Brain microvascular endothelial cell (primary cell): ENCODE results near the gene PCNT.

Experiments used
- DNase-seq: peaks from one replicate; pipeline ENCODE4 v3.0.0-alpha.2; 2020
- H3K27ac ChIP-seq: fragments of 250-450 bp; sonication (Bioruptor Pico); 2 replicates; pipeline ENCODE4 v1.5.1; 2020; ENCODE audit warnings: mild to moderate bottlenecking, moderate library complexity
- H3K27me3 ChIP-seq: fragments of 250-450 bp; sonication (Bioruptor Pico); replicated peaks from 2 replicates; pipeline ENCODE4 v1.5.1; 2020; ENCODE audit warnings: mild to moderate bottlenecking
- H3K36me3 ChIP-seq: fragments of 250-450 bp; sonication (Bioruptor Pico); replicated peaks from 2 replicates; pipeline ENCODE4 v1.5.1; 2020; ENCODE audit warnings: mild to moderate bottlenecking
- H3K4me3 ChIP-seq: 2 replicates; pipeline ENCODE4 v1.5.1; 2011; ENCODE audit warnings: low read depth, mild to moderate bottlenecking, control low read depth, low read length, moderate library complexity
- CTCF ChIP-seq: IDR thresholded peaks from 2 replicates; pipeline ENCODE4 v1.5.1; 2011; ENCODE audit warnings: low read depth, mild to moderate bottlenecking, moderate library complexity, low read length, control low read depth, inconsistent platforms; ENCODE audit errors: missing control alignments
- in situ Hi-C: cut with HindIII; loops from 2 replicates; pipeline ENCODE4 v1.10.0; 2017; ENCODE audit warnings: low sequenced_read_pairs, low pct_ligation_motif_present

PCNT gene

GRCh38 chr21:46285206-46285661 is 38.7 kb upstream of the PCNT start, which contains the start of gene MCM3AP:
Gene MCM3AP (minus strand): TSS chr21:46285611. CDS start chr21:46285286, 325 bp downstream.
- Histone ChIP-seq H3K27me3 (no peaks in the 10 kb centered on the region), H3K27ac (peak within 1 kb of the TSS; percentile 90), H3K4me3 (peak within 1 kb of the TSS; percentile 64), H3K36me3 (peaks cover 20% of the 10 kb centered on the region)
- in situ Hi-C loops, result no loop called here
- no peak for DNase-seq
- no peak for TF ChIP-seq CTCF

GRCh38 chr21:46285761-46286647 is 38.0 kb upstream of the PCNT start, which contains the start of gene YBEY:
Gene YBEY (plus strand): TSS chr21:46286342. CDS start chr21:46286914, 572 bp downstream.
- Histone ChIP-seq H3K36me3 (peaks cover 13% of the 10 kb centered on the region), H3K27me3 (no peaks in the 10 kb centered on the region), H3K4me3 (peak within 1 kb of the TSS; percentile 64), H3K27ac (peak within 1 kb of the TSS; percentile 90)
- in situ Hi-C loops, result no loop called here
- peak; percentile 65 for TF ChIP-seq CTCF
- peak; percentile 86 for DNase-seq

GRCh38 chr21:46286648-46287002 is 37.3 kb upstream of the PCNT start:
- peak overlapping the region; percentile 90 for H3K27ac ChIP-seq
- peak; percentile 64 for DNase-seq
- no peak for TF ChIP-seq CTCF
- H3K27me3 ChIP-seq, result no peaks in the 10 kb centered on the region
- H3K36me3 ChIP-seq, result peaks cover 13% of the 10 kb centered on the region
- in situ Hi-C loops, result no loop called here
- H3K4me3 ChIP-seq, result peak overlapping the region; percentile 64

- Histone ChIP-seq H3K4me3 (no peak overlapping the region), H3K36me3 (peaks cover 6% of the 10 kb centered on the region), H3K27me3 (no peaks in the 10 kb centered on the region), H3K27ac (no peak overlapping the region)
- no peak for TF ChIP-seq CTCF
- in situ Hi-C loops, result no loop called here
- DNase-seq, result no peak
Observed at GRCh38 chr21:46287541-46287940, 36.4 kb upstream of the PCNT start.

GRCh38 chr21:46289655-46290179 is 34.2 kb upstream of the PCNT start:
- Histone ChIP-seq H3K36me3 (peaks cover 2% of the 10 kb centered on the region), H3K27me3 (no peaks in the 10 kb centered on the region), H3K27ac (no peak overlapping the region), H3K4me3 (no peak overlapping the region)
- no peak for DNase-seq
- in situ Hi-C loops, result no loop called here
- no peak for TF ChIP-seq CTCF
